ENCODE measurements around the gene CTSD.

DNA sequence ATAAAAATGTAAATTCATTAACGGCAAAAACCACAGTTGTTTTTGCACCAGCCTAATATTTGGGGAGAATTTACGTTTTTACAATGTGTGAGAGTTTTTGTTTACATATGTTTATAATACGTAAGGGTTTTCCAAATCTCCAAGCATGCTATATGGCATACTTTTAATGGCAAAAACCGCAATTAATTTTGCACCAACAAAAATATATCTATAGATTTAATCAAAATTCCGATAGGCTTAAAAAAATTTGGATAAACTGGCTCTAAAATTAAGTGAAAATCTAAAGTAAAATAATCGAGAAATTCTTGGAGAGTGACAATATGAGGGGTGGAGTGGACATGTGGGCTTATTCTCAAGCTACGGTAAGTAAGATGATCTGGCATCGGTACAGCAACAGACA lies 43.9 kb downstream of the CTSD start:
- no peak for TF ChIP-seq POLR2AphosphoS5 (IDR thresholded peaks at IDR 0.05)
- TF ChIP-seq, protein P1, sequence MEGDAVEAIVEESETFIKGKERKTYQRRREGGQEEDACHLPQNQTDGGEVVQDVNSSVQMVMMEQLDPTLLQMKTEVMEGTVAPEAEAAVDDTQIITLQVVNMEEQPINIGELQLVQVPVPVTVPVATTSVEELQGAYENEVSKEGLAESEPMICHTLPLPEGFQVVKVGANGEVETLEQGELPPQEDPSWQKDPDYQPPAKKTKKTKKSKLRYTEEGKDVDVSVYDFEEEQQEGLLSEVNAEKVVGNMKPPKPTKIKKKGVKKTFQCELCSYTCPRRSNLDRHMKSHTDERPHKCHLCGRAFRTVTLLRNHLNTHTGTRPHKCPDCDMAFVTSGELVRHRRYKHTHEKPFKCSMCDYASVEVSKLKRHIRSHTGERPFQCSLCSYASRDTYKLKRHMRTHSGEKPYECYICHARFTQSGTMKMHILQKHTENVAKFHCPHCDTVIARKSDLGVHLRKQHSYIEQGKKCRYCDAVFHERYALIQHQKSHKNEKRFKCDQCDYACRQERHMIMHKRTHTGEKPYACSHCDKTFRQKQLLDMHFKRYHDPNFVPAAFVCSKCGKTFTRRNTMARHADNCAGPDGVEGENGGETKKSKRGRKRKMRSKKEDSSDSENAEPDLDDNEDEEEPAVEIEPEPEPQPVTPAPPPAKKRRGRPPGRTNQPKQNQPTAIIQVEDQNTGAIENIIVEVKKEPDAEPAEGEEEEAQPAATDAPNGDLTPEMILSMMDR (IDR thresholded peaks at IDR 0.05), result no peak
